Measurements from ENCODE around the gene SFTPB.
"Not testable (repeated sequence)": the region's sequence is repeated elsewhere in the genome, so short reads cannot be mapped to it uniquely, and the experiment has no call there.

Gene SFTPB

DNA sequence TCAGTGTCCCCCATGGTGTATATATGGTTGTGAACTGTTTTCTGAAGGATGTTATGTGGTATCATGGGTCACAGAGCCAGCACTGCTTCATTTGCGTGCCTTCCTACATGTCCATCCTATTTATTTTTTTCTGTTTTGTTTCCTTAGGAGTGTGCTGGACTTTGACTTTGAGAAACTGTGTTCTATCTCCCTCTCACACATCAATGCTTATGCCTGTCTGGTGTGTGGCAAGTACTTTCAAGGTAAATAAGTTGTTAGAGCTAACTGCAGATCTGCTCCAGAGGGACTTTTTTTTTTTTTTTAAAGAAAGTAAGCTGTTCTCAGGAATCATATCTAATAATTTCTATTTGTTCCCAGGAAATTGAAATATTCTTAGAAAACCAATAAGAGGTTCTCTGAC lies 46.7 kb downstream of the SFTPB start (continued):
- TF ChIP-seq, protein P1, sequence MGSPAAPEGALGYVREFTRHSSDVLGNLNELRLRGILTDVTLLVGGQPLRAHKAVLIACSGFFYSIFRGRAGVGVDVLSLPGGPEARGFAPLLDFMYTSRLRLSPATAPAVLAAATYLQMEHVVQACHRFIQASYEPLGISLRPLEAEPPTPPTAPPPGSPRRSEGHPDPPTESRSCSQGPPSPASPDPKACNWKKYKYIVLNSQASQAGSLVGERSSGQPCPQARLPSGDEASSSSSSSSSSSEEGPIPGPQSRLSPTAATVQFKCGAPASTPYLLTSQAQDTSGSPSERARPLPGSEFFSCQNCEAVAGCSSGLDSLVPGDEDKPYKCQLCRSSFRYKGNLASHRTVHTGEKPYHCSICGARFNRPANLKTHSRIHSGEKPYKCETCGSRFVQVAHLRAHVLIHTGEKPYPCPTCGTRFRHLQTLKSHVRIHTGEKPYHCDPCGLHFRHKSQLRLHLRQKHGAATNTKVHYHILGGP (tag by site-specific recombination; IDR thresholded peaks at IDR 0.05) = no peak
- TF ChIP-seq ZIC2 (tag by site-specific recombination; IDR thresholded peaks at IDR 0.05) = no peak
- no peak for TF ChIP-seq KLF1 (tag by site-specific recombination; IDR thresholded peaks at IDR 0.05)
- TF ChIP-seq ZNF677 (tag by site-specific recombination; IDR thresholded peaks at IDR 0.05) = no peak
- TF ChIP-seq MZF1 (tag by site-specific recombination; IDR thresholded peaks at IDR 0.05; ENCODE audit: borderline replicate concordance) = no peak

DNA sequence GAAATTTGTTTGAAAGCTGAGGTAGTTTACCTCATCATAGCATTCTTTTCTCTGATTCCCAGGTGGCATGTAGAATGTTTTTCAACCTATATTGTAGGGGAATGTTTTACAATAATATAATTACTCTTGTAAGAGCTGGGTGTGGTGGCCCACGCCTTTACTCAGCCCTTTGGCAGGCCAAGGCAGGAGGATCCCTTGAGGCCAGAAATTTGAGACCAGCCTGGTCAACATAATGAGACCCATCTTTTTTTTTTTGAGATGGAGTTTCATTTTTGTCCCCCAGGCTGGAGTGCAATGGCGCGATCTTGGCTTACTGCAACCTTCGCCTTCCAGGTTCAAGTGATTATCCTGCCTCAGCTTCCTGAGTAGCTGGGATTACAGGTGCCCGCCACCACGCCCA lies 48.4 kb downstream of the SFTPB start:
- TF ChIP-seq, protein P2, sequence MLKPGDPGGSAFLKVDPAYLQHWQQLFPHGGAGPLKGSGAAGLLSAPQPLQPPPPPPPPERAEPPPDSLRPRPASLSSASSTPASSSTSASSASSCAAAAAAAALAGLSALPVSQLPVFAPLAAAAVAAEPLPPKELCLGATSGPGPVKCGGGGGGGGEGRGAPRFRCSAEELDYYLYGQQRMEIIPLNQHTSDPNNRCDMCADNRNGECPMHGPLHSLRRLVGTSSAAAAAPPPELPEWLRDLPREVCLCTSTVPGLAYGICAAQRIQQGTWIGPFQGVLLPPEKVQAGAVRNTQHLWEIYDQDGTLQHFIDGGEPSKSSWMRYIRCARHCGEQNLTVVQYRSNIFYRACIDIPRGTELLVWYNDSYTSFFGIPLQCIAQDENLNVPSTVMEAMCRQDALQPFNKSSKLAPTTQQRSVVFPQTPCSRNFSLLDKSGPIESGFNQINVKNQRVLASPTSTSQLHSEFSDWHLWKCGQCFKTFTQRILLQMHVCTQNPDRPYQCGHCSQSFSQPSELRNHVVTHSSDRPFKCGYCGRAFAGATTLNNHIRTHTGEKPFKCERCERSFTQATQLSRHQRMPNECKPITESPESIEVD (tag by site-specific recombination; IDR thresholded peaks at IDR 0.05) = peak; percentile 47; the same call in 1 of the 2 replicates
- TF ChIP-seq ZNF610 (tag by site-specific recombination; IDR thresholded peaks at IDR 0.05; ENCODE audit: borderline replicate concordance) = no peak
- TF ChIP-seq, protein P3, sequence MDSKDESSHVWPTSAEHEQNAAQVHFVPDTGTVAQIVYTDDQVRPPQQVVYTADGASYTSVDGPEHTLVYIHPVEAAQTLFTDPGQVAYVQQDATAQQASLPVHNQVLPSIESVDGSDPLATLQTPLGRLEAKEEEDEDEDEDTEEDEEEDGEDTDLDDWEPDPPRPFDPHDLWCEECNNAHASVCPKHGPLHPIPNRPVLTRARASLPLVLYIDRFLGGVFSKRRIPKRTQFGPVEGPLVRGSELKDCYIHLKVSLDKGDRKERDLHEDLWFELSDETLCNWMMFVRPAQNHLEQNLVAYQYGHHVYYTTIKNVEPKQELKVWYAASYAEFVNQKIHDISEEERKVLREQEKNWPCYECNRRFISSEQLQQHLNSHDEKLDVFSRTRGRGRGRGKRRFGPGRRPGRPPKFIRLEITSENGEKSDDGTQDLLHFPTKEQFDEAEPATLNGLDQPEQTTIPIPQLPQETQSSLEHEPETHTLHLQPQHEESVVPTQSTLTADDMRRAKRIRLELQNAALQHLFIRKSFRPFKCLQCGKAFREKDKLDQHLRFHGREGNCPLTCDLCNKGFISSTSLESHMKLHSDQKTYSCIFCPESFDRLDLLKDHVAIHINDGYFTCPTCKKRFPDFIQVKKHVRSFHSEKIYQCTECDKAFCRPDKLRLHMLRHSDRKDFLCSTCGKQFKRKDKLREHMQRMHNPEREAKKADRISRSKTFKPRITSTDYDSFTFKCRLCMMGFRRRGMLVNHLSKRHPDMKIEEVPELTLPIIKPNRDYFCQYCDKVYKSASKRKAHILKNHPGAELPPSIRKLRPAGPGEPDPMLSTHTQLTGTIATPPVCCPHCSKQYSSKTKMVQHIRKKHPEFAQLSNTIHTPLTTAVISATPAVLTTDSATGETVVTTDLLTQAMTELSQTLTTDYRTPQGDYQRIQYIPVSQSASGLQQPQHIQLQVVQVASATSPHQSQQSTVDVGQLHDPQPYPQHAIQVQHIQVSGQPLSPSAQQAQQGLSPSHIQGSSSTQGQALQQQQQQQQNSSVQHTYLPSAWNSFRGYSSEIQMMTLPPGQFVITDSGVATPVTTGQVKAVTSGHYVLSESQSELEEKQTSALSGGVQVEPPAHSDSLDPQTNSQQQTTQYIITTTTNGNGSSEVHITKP (tag by site-specific recombination; IDR thresholded peaks at IDR 0.05) = peak; percentile 85
- no peak for TF ChIP-seq ZBTB8A (tag by site-specific recombination; IDR thresholded peaks at IDR 0.05)
- peak; percentile 85 for TF ChIP-seq KLF1 (tag by site-specific recombination; IDR thresholded peaks at IDR 0.05)
- Histone ChIP-seq H3K36me3 (ENCODE audit: control insufficient read depth in 2 of 2, insufficient read depth in 1 of 2, low read length in 2 of 2) (peaks cover 55 to 58% of the 10 kb centered on the region in 2 experiments), H3K9me3 (ENCODE audit: control insufficient read depth, insufficient read depth, low read depth, low read length) (no peaks in the 10 kb centered on the region), H3K4me1 (ENCODE audit: control insufficient read depth, insufficient read depth, low read length) (peaks cover 8% of the 10 kb centered on the region), H3K27ac (ENCODE audit: extremely low read depth, low read depth, low read length) (no peak overlapping the region), H3K4me3 (ENCODE audit: low read depth, low read length) (no peak overlapping the region)
- ChIA-PET POLR2A (interaction anchor here (1.9 kb wide), 1 partner anchor 24 kb away, joined by 4 read pairs; the partner anchor contains the start of gene RNF181), CTCF (interaction anchor here (1.2 to 4.2 kb wide), 2 partner anchors 17 to 88 kb away, joined by 3 to 35 read pairs; no protein-coding TSS in a partner anchor)

DNA sequence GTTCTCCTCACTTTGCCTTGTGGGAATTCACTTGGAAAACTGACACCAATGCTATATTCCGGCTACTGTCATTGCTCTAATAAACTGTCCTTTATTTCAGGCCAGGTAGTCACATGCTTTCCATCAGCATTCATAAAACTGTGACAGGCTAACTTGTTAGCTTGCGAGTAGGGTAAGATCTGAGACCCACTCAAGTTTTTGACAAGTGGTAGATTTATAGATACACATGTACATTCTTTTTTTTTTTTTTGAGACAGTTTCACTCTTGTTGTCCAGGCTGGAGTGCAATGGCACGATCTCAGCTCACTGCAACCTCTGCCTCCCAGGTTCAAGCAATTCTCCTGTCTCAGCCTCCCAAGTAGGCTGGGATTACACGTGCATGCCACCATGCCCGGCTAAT lies 50.3 kb downstream of the SFTPB start:
- Histone ChIP-seq H3K36me3 (ENCODE audit: control insufficient read depth in 2 of 2, insufficient read depth in 1 of 2, low read length in 2 of 2) (peaks cover 39 to 40% of the 10 kb centered on the region in 2 experiments), H3K27ac (ENCODE audit: extremely low read depth, low read depth, low read length) (peak overlapping the region; percentile 19; the same call in 1 of the 2 replicates)
- ChIA-PET CTCF (interaction anchor here (0.6 to 4.2 kb wide), 4 partner anchors 17 to 576 kb away, joined by 3 to 35 read pairs (median 5); no protein-coding TSS in a partner anchor), POLR2A (interaction anchor here (0.7 to 3.1 kb wide), 2 partner anchors 13 to 714 kb away, joined by 6 to 16 read pairs; no protein-coding TSS in a partner anchor)
- not testable (repeated sequence) for H3K4me3 ChIP-seq (ENCODE audit: low read depth, low read length); H3K4me1 ChIP-seq (ENCODE audit: control insufficient read depth, insufficient read depth, low read length); H3K9me3 ChIP-seq (ENCODE audit: control insufficient read depth, insufficient read depth, low read depth, low read length)

DNA sequence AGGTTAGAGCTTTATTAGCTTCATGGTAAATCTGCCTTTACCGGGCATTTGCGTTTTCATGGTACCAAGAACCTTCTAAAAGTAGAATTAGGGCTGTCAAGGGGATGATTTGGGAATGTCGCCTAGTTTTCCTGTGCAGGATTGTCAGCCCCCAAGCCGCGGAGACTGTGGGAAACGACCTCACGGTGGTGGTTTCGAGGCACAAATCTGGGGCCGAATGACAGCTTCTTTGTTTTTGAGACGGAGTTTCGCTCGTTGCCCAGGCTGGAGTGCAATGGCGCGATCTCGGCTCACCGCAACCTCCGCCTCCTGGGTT lies 52.6 kb downstream of the SFTPB start:
- peaks cover 8% of the 10 kb centered on the region for H3K4me1 ChIP-seq (ENCODE audit: control insufficient read depth, insufficient read depth, low read length)
- H3K27ac ChIP-seq (ENCODE audit: extremely low read depth, low read depth, low read length) = peak overlapping the region; percentile 34; the same call in 1 of the 2 replicates
- H3K36me3 ChIP-seq (ENCODE audit: control insufficient read depth in 2 of 2, insufficient read depth in 1 of 2, low read length in 2 of 2) = peaks cover 16 to 21% of the 10 kb centered on the region in 2 experiments
- POLR2A ChIA-PET = interaction anchor here (0.6 to 3.1 kb wide), 6 partner anchors 10 to 173 kb away, joined by 3 to 16 read pairs (median 6); partner anchors contain the start of genes GGCX and RNF181
- no peaks in the 10 kb centered on the region for H3K9me3 ChIP-seq (ENCODE audit: control insufficient read depth, insufficient read depth, low read depth, low read length)
- TF ChIP-seq, protein P4, sequence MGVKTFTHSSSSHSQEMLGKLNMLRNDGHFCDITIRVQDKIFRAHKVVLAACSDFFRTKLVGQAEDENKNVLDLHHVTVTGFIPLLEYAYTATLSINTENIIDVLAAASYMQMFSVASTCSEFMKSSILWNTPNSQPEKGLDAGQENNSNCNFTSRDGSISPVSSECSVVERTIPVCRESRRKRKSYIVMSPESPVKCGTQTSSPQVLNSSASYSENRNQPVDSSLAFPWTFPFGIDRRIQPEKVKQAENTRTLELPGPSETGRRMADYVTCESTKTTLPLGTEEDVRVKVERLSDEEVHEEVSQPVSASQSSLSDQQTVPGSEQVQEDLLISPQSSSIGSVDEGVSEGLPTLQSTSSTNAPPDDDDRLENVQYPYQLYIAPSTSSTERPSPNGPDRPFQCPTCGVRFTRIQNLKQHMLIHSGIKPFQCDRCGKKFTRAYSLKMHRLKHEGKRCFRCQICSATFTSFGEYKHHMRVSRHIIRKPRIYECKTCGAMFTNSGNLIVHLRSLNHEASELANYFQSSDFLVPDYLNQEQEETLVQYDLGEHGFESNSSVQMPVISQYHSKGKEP (tag by site-specific recombination; IDR thresholded peaks at IDR 0.05) = no peak
- TF ChIP-seq, protein P5, sequence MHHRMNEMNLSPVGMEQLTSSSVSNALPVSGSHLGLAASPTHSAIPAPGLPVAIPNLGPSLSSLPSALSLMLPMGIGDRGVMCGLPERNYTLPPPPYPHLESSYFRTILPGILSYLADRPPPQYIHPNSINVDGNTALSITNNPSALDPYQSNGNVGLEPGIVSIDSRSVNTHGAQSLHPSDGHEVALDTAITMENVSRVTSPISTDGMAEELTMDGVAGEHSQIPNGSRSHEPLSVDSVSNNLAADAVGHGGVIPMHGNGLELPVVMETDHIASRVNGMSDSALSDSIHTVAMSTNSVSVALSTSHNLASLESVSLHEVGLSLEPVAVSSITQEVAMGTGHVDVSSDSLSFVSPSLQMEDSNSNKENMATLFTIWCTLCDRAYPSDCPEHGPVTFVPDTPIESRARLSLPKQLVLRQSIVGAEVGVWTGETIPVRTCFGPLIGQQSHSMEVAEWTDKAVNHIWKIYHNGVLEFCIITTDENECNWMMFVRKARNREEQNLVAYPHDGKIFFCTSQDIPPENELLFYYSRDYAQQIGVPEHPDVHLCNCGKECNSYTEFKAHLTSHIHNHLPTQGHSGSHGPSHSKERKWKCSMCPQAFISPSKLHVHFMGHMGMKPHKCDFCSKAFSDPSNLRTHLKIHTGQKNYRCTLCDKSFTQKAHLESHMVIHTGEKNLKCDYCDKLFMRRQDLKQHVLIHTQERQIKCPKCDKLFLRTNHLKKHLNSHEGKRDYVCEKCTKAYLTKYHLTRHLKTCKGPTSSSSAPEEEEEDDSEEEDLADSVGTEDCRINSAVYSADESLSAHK (tag by site-specific recombination; IDR thresholded peaks at IDR 0.05) = peak; percentile 82
- CTCF ChIA-PET = interaction anchor here (0.8 kb wide), 1 partner anchor 91 kb away, joined by 3 read pairs; no protein-coding TSS in a partner anchor
- H3K4me3 ChIP-seq (ENCODE audit: low read depth, low read length) = no peak overlapping the region

DNA sequence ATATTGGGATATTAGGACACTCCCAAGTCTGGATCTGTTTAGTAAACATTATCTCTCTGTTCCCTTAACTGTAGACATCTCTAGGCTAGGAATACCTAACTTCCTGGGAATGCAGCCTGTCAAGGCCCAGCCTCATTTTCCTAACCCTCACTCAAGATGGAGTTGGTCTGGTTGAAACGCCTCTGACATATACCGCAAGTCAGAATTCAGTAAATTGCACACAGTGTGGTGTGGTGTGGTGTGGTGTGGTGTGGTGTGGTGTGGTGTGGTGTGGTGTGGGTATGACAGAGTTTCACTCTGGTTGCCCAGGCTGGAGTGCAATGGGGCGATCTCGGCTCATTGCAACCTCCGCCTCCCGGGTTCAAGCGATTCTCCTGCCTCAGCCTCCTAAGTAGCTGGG lies 53.2 kb downstream of the SFTPB start:
- ChIA-PET CTCF (interaction anchor here (0.8 to 1.0 kb wide), 2 partner anchors 92 to 232 kb away, joined by 3 read pairs; no protein-coding TSS in a partner anchor), POLR2A (interaction anchor here (1.1 to 3.1 kb wide), 3 partner anchors 10 to 54 kb away, joined by 6 to 16 read pairs (median 7); partner anchors contain the start of genes GGCX and RNF181)
- not testable (repeated sequence) for H3K4me3 ChIP-seq (ENCODE audit: low read depth, low read length); H3K9me3 ChIP-seq (ENCODE audit: control insufficient read depth, insufficient read depth, low read depth, low read length); H3K4me1 ChIP-seq (ENCODE audit: control insufficient read depth, insufficient read depth, low read length); H3K27ac ChIP-seq (ENCODE audit: extremely low read depth, low read depth, low read length)
- H3K36me3 ChIP-seq (ENCODE audit: control insufficient read depth in 2 of 2, insufficient read depth in 1 of 2, low read length in 2 of 2) = peaks cover 14 to 22% of the 10 kb centered on the region in 2 experiments; a peak in 2 of 3 replicates
